GM12873 (cell line): ENCODE measurements around the gene EIF4E2.

ENCODE experiments used
- CTCF ChIP-seq: IDR thresholded peaks from 2 replicates; pipeline ENCODE4 v1.5.1; 2012; ENCODE audit warnings: low read depth, mild to moderate bottlenecking, moderate library complexity, low read length, control low read depth; ENCODE audit not compliant: insufficient read depth; ENCODE audit errors: missing control alignments

Gene EIF4E2

GRCh38 chr2:232540441-232541041 is 9.9 kb upstream of the EIF4E2 start:
- TF ChIP-seq CTCF = no peak

DNA sequence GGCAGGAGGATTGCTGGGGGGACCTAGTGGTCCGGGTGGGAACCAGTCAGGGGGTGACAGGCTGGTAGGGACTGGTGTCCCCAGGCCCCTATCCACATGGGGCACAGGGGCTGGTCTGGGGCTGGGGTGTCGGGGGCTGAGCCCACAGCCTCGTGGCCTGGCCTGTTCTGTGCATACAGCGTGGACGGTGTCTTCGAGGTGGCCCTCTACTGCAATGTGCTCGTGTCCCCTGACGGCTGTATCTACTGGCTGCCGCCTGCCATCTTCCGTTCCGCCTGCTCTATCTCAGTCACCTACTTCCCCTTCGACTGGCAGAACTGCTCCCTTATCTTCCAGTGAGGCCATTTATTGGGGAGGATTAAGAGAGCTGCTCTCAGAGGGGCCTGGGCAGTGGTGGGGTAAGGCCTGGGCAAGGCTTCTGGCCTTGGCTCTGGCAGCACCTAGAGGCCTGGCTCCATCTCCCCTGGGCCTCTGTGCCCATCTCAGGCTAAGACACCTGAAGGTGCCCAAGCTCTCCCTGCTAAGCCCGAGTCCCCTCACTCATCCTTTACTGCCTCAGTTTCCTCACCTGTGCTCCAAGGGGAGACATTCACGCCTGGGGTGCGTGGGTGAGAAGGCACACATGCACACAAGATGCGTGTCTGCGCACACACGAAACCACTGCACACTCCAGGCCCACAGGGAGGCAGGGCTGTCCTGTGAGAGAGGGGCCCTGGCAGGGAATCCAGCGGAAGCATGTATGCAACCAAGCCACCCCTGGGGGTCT is 9.1 kb upstream of the EIF4E2 start:
- TF ChIP-seq CTCF = no peak

- no peak for TF ChIP-seq CTCF
These were observed 8.4 kb upstream of the EIF4E2 start for GRCh38 chr2:232541961-232542714.

DNA sequence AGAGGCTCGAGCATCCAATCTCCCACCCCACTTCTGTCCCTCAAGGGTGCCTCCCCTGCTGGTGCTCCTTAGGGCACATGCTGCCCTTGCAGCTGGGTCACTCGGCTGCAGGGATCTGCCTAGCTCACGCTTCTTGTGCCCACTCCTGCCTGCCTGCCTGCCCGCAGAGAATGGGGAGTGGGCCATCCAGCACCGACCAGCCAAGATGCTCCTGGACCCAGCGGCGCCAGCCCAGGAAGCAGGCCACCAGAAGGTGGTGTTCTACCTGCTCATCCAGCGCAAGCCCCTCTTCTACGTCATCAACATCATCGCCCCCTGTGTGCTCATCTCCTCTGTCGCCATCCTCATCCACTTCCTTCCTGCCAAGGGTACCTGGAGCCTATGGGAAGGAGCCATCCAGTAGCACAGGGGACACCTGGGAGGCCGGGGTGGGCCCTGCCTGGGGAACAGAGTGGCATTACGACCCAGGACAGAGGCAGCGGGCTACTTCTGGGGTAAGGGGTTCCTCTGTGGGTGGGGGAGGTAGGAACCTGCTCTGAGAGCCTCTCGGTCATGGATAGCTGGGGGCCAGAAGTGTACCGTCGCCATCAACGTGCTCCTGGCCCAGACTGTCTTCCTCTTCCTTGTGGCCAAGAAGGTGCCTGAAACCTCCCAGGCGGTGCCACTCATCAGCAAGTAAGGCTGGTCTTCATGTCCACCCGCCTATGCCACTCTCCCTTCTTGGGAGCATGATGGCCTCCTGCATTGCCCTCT is 7.6 kb upstream of the EIF4E2 start:
- TF ChIP-seq CTCF = no peak

- no peak for TF ChIP-seq CTCF
These were observed 7.0 kb upstream of the EIF4E2 start for GRCh38 chr2:232543491-232543890.

DNA sequence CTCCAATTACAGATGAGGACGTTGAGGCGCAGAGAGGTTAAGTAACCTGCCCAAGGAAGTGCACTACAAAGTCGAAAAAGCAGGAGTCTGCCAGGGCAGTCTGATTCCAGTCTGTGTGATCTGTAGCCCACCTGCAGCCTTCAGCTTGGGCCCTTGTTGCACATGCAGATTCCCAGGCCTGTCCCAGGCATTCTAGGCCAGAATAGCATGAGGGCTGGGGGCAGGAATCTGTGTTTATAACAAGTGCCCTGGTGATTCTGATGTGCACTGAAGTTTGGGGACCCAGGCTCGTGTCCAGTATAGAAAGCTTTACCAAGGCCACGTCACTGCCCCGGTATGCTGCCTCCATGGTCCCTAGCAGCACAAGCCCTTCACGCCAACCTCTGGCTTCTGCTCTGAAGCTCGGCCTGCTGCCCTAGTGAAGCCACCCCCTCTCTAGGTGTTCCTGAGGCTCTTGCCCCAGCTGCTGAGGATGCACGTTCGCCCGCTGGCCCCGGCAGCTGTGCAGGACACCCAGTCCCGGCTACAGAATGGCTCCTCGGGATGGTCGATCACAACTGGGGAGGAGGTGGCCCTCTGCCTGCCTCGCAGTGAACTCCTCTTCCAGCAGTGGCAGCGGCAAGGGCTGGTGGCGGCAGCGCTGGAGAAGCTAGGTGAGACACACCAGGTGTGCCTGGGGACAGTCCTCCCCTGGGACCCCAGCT is 6.4 kb upstream of the EIF4E2 start:
- TF ChIP-seq CTCF = no peak
